ENCODE measurements around the gene GTF3C1. TPM values are rescaled to one million over a fixed set of nuclear protein-coding genes. Genes with fewer than 3 reads are reported as not detected.

GTF3C1 gene
- total and polyA plus RNA-seq, 2 of the 8 experiments (the other 6 are each of a cell fraction or from before 2014, with no cell fraction given), result 89.3 to 126 TPM

GRCh38 chr16:27474921-27475320 lies 74.8 kb downstream of the GTF3C1 start (continued):
- TF ChIP-seq, protein P1, sequence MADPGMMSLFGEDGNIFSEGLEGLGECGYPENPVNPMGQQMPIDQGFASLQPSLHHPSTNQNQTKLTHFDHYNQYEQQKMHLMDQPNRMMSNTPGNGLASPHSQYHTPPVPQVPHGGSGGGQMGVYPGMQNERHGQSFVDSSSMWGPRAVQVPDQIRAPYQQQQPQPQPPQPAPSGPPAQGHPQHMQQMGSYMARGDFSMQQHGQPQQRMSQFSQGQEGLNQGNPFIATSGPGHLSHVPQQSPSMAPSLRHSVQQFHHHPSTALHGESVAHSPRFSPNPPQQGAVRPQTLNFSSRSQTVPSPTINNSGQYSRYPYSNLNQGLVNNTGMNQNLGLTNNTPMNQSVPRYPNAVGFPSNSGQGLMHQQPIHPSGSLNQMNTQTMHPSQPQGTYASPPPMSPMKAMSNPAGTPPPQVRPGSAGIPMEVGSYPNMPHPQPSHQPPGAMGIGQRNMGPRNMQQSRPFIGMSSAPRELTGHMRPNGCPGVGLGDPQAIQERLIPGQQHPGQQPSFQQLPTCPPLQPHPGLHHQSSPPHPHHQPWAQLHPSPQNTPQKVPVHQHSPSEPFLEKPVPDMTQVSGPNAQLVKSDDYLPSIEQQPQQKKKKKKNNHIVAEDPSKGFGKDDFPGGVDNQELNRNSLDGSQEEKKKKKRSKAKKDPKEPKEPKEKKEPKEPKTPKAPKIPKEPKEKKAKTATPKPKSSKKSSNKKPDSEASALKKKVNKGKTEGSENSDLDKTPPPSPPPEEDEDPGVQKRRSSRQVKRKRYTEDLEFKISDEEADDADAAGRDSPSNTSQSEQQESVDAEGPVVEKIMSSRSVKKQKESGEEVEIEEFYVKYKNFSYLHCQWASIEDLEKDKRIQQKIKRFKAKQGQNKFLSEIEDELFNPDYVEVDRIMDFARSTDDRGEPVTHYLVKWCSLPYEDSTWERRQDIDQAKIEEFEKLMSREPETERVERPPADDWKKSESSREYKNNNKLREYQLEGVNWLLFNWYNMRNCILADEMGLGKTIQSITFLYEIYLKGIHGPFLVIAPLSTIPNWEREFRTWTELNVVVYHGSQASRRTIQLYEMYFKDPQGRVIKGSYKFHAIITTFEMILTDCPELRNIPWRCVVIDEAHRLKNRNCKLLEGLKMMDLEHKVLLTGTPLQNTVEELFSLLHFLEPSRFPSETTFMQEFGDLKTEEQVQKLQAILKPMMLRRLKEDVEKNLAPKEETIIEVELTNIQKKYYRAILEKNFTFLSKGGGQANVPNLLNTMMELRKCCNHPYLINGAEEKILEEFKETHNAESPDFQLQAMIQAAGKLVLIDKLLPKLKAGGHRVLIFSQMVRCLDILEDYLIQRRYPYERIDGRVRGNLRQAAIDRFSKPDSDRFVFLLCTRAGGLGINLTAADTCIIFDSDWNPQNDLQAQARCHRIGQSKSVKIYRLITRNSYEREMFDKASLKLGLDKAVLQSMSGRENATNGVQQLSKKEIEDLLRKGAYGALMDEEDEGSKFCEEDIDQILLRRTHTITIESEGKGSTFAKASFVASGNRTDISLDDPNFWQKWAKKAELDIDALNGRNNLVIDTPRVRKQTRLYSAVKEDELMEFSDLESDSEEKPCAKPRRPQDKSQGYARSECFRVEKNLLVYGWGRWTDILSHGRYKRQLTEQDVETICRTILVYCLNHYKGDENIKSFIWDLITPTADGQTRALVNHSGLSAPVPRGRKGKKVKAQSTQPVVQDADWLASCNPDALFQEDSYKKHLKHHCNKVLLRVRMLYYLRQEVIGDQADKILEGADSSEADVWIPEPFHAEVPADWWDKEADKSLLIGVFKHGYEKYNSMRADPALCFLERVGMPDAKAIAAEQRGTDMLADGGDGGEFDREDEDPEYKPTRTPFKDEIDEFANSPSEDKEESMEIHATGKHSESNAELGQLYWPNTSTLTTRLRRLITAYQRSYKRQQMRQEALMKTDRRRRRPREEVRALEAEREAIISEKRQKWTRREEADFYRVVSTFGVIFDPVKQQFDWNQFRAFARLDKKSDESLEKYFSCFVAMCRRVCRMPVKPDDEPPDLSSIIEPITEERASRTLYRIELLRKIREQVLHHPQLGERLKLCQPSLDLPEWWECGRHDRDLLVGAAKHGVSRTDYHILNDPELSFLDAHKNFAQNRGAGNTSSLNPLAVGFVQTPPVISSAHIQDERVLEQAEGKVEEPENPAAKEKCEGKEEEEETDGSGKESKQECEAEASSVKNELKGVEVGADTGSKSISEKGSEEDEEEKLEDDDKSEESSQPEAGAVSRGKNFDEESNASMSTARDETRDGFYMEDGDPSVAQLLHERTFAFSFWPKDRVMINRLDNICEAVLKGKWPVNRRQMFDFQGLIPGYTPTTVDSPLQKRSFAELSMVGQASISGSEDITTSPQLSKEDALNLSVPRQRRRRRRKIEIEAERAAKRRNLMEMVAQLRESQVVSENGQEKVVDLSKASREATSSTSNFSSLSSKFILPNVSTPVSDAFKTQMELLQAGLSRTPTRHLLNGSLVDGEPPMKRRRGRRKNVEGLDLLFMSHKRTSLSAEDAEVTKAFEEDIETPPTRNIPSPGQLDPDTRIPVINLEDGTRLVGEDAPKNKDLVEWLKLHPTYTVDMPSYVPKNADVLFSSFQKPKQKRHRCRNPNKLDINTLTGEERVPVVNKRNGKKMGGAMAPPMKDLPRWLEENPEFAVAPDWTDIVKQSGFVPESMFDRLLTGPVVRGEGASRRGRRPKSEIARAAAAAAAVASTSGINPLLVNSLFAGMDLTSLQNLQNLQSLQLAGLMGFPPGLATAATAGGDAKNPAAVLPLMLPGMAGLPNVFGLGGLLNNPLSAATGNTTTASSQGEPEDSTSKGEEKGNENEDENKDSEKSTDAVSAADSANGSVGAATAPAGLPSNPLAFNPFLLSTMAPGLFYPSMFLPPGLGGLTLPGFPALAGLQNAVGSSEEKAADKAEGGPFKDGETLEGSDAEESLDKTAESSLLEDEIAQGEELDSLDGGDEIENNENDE (IDR thresholded peaks at IDR 0.05; ENCODE audit: insufficient replicate concordance, low read length), result no peak
- no peak for TF ChIP-seq RFX5 (IDR thresholded peaks at IDR 0.05; ENCODE audit: borderline replicate concordance, low read depth, low read length)
- no peak for TF ChIP-seq ATF2 (IDR thresholded peaks at IDR 0.05; ENCODE audit: low read length)
- no peak for TF ChIP-seq POLR2A (IDR thresholded peaks at IDR 0.05; ENCODE audit: control extremely low read depth in 1 of 2, low read depth in 2 of 2, low read length in 2 of 2)
- TF ChIP-seq BACH1 (IDR thresholded peaks at IDR 0.05; ENCODE audit: low read length), result no peak
- no peak for TF ChIP-seq JUND (IDR thresholded peaks at IDR 0.05; ENCODE audit: low read length)
- TF ChIP-seq SP1 (IDR thresholded peaks at IDR 0.05; ENCODE audit: low read depth, low read length), result no peak
- TF ChIP-seq TCF12 (IDR thresholded peaks at IDR 0.05; ENCODE audit: low read depth, low read length), result no peak
- TF ChIP-seq EZH2 (IDR thresholded peaks at IDR 0.05; ENCODE audit: low read depth, low read length, severe bottlenecking), result no peak
- TF ChIP-seq KDM4A (IDR thresholded peaks at IDR 0.05; ENCODE audit: low read depth, low read length, severe bottlenecking), result no peak
- no peak for TF ChIP-seq JUN (IDR thresholded peaks at IDR 0.05; ENCODE audit: low read depth, low read length)
